Nephron progenitor cell (in vitro differentiated cells): ENCODE data around the gene TMUB2.
"Not testable (repeated sequence)": the region's sequence is repeated elsewhere in the genome, so short reads cannot be mapped to it uniquely, and the experiment has no call there.

Experiments
- DNase-seq: peaks from one replicate; pipeline ENCODE4 v3.0.0; 2021
- H3K27ac Mint-ChIP-seq: 2 replicates; pipeline ENCODE4 v1.8.0; 2021; ENCODE audit warnings: mild to moderate bottlenecking, moderate library complexity, mixed read lengths
- H3K27me3 Mint-ChIP-seq: 2 replicates; pipeline ENCODE4 v1.8.0; 2021; ENCODE audit warnings: mild to moderate bottlenecking, low read depth, mixed read lengths; ENCODE audit not compliant: poor library complexity
- H3K36me3 Mint-ChIP-seq: 2 replicates; pipeline ENCODE4 v1.8.0; 2021; ENCODE audit warnings: low read depth, mixed read lengths
- H3K4me1 Mint-ChIP-seq: 2 replicates; pipeline ENCODE4 v1.8.0; 2021; ENCODE audit warnings: mixed read lengths
- H3K4me3 Mint-ChIP-seq: 2 replicates; pipeline ENCODE4 v1.8.0; 2021; ENCODE audit warnings: mild to moderate bottlenecking, moderate library complexity, mixed read lengths
- H3K9me3 Mint-ChIP-seq: 2 replicates; pipeline ENCODE4 v1.8.0; 2021; ENCODE audit warnings: mild to moderate bottlenecking, moderate library complexity, mixed read lengths
- CTCF ChIP-seq: fragments of 200-600 bp; sonication (generic); IDR thresholded peaks from 2 replicates; pipeline ENCODE4 v1.5.0; 2021; ENCODE audit warnings: antibody characterized with exemption

The TMUB2 gene

DNA sequence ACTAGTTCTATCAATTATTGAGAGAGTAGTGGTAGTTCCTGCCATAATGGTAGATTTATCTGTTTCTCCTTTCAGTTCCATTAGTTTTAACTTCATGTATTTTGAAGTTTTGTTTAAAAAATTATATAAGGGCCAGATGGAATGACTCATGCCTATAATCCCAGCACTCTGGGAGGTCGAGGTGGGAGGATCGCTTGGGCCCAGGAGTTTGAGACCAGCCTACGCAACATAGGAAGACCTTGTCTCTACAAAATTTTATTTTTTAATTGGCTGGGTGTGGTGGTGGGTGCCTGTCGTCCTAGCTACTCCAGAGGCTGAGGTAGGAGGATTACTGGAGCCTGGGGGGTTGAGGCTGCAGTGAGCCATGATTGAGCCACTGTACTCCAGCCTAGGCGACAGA, 46.8 kb downstream of the TMUB2 start:
- H3K4me3 Mint-ChIP-seq = no peak overlapping the region
- H3K36me3 Mint-ChIP-seq = no peaks in the 10 kb centered on the region
- no peak for TF ChIP-seq CTCF
- H3K9me3 Mint-ChIP-seq = peaks cover 13% of the 10 kb centered on the region
- no peak for DNase-seq
- H3K4me1 Mint-ChIP-seq = peaks cover 44% of the 10 kb centered on the region
- H3K27ac Mint-ChIP-seq = no peak overlapping the region
- H3K27me3 Mint-ChIP-seq = peaks cover 3% of the 10 kb centered on the region

DNA sequence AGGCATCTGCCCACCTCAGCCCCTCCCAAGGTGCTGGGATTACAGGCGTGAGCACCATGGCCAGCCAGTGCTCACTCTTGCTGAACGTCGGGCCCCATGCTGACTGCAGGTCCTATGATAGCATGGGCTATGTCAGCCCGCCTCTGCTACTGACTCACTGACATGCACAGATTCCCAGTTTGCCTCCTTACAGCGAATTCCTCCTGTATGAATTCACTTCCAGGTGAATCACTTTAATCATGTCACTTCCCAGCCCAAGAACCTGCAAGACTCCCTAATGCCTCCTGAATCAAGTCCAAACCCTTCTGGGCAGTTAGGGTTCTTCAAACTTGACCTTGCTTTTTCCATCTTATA, 48.8 kb downstream of the TMUB2 start:
- H3K4me3 Mint-ChIP-seq = no peak overlapping the region
- TF ChIP-seq CTCF = no peak

GRCh38 chr17:44236444-44236991, 49.7 kb downstream of the TMUB2 start:
- H3K27me3 Mint-ChIP-seq = peaks cover 7% of the 10 kb centered on the region
- no peak overlapping the region for H3K27ac Mint-ChIP-seq
- TF ChIP-seq CTCF = no peak
- peaks cover 21% of the 10 kb centered on the region for H3K9me3 Mint-ChIP-seq
- H3K4me3 Mint-ChIP-seq = no peak overlapping the region
- H3K36me3 Mint-ChIP-seq = no peaks in the 10 kb centered on the region
- DNase-seq = no peak
- peaks cover 22% of the 10 kb centered on the region for H3K4me1 Mint-ChIP-seq

More for the DNA sequence above, 48.8 kb downstream of the TMUB2 start:
- Mint-ChIP-seq H3K4me1 (peaks cover 25% of the 10 kb centered on the region), H3K9me3 (peaks cover 17% of the 10 kb centered on the region), H3K27me3 (peaks cover 3% of the 10 kb centered on the region), H3K36me3 (no peaks in the 10 kb centered on the region), H3K27ac (peak overlapping the region; percentile 29)
- DNase-seq = no peak

GRCh38 chr17:44237886-44238285, 51.1 kb downstream of the TMUB2 start:
- H3K36me3 Mint-ChIP-seq, DNase-seq, H3K27me3 Mint-ChIP-seq, H3K4me3 Mint-ChIP-seq, H3K27ac Mint-ChIP-seq: not testable (repeated sequence)
- peaks cover 23% of the 10 kb centered on the region for H3K9me3 Mint-ChIP-seq
- peaks cover 22% of the 10 kb centered on the region for H3K4me1 Mint-ChIP-seq

- DNase-seq = no peak
- Mint-ChIP-seq H3K36me3 (no peaks in the 10 kb centered on the region), H3K27me3 (peaks cover 7% of the 10 kb centered on the region), H3K4me3 (no peak overlapping the region), H3K9me3 (peaks cover 20% of the 10 kb centered on the region), H3K4me1 (peaks cover 23% of the 10 kb centered on the region), H3K27ac (no peak overlapping the region)
- no peak for TF ChIP-seq CTCF
Observed at GRCh38 chr17:44241106-44241624, 54.4 kb downstream of the TMUB2 start.
